WTC11 (cell line): ENCODE results near the gene HOMER1.

ENCODE experiments used
- ATF1 ChIP-seq: sonication (generic); formaldehyde crosslinking; IDR thresholded peaks from 2 replicates; pipeline ENCODE4 v1.8.1; 2023; ENCODE audit warnings: mild to moderate bottlenecking, moderate library complexity, missing genetic modification reagents
- CTCF ChIP-seq: fragments of 200-600 bp; IDR thresholded peaks from 2 replicates; pipeline ENCODE4 v1.8.0; 2022; ENCODE audit warnings: antibody characterized with exemption
- FOXP1 ChIP-seq: sonication (generic); formaldehyde crosslinking; IDR thresholded peaks from 2 replicates; pipeline ENCODE4 v1.8.0; 2022; ENCODE audit warnings: missing genetic modification reagents, mild to moderate bottlenecking, moderate library complexity, borderline replicate concordance
- NR2C2 ChIP-seq: sonication (generic); formaldehyde crosslinking; IDR thresholded peaks from 2 replicates; pipeline ENCODE4 v1.8.0; 2022; ENCODE audit warnings: mild to moderate bottlenecking, missing genetic modification reagents
- SMAD4 ChIP-seq: sonication (generic); formaldehyde crosslinking; IDR thresholded peaks from 2 replicates; pipeline ENCODE4 v1.8.0; 2022; ENCODE audit warnings: mild to moderate bottlenecking, missing genetic modification reagents
- ZNF317 ChIP-seq: sonication (generic); formaldehyde crosslinking; IDR thresholded peaks from 2 replicates; pipeline ENCODE4 v1.8.1; 2023; ENCODE audit warnings: low read depth, mild to moderate bottlenecking, moderate library complexity, missing genetic modification reagents, borderline replicate concordance

- TF ChIP-seq CTCF (no peak), ZNF317 (CRISPR knock-in tag) (no peak), ATF1 (CRISPR knock-in tag) (no peak), FOXP1 (CRISPR knock-in tag) (no peak), SMAD4 (CRISPR knock-in tag) (no peak), NR2C2 (CRISPR knock-in tag) (no peak)
These were observed 21.7 kb upstream of the HOMER1 start for GRCh38 chr5:79535477-79536192.
